ENCODE measurements around the gene MOV10L1.

The MOV10L1 gene

DNA sequence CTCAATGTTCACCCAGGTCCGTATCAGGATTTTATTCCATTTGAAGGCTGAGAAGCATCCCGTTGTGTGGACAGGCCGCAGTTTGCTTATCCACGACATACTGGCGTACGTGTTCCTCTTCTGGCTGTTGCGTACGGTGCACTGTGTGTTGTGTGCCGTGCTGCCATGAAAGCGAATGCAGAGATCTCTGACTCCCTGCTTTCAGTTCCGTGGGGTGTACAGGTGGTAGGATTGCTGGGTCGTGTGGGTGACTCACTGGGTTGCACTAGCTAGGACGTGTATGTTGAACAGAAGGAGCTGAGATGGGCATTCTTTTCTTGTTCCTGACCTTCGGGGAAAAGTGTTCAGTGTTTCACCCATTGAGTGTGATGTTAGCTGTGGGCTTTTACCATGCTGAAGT is 121.3 kb downstream of the MOV10L1 start:
- no peak for TF ChIP-seq CTCF (conservative IDR thresholded peaks at IDR 0.05; ENCODE audit: low read length)
- no peak overlapping the region for H3K4me3 ChIP-seq (ENCODE audit: low read length)
- no peak for DNase-seq (ENCODE audit: low read depth)

Measured in AG10803 (cell line).